ENCODE results near the gene BPIFB4. TPM values are rescaled to one million over a fixed set of nuclear protein-coding genes. Genes with fewer than 3 reads are reported as not detected.

Gene BPIFB4
- total and polyA plus RNA-seq, 10 donors, result not detected

DNA sequence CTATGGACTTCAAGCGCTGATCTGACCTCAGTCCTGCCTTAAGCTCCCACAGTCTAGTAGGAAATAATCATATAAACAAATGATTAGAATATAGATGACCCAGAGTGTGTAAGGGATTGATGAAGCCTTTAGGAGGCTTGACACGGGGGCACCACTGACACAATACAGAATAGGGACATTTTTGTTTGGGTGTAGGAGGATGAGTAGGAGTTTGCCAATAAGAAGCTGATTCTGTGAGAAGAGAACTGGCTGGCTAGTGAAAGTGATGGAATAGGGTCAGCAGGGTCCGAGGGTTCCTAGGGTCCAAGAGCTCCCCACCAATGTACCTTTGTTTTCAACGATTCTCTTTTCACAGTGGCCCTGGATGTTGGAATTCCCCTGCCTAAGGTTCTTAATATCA lies 7.1 kb upstream of the BPIFB4 start:
- TF ChIP-seq POLR2A (IDR thresholded peaks at IDR 0.05) (no peak), POLR2AphosphoS5 (IDR thresholded peaks at IDR 0.05) (no peak)
- TF ChIP-seq, protein P1, sequence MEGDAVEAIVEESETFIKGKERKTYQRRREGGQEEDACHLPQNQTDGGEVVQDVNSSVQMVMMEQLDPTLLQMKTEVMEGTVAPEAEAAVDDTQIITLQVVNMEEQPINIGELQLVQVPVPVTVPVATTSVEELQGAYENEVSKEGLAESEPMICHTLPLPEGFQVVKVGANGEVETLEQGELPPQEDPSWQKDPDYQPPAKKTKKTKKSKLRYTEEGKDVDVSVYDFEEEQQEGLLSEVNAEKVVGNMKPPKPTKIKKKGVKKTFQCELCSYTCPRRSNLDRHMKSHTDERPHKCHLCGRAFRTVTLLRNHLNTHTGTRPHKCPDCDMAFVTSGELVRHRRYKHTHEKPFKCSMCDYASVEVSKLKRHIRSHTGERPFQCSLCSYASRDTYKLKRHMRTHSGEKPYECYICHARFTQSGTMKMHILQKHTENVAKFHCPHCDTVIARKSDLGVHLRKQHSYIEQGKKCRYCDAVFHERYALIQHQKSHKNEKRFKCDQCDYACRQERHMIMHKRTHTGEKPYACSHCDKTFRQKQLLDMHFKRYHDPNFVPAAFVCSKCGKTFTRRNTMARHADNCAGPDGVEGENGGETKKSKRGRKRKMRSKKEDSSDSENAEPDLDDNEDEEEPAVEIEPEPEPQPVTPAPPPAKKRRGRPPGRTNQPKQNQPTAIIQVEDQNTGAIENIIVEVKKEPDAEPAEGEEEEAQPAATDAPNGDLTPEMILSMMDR (IDR thresholded peaks at IDR 0.05 in 8 of 11, conservative IDR thresholded peaks at IDR 0.05 in 3 of 11), result no peak
- intact Hi-C loops (cut with DNase I; ENCODE audit: low total_unique reads), result no loop called here
- Histone ChIP-seq H3K27me3 (replicated peaks in 1 of 7) (peaks cover 0 to 11% (median 0%) of the 10 kb centered on the region in 7 donors), H3K4me3 (no peak overlapping the region), H3K9me3 (no peaks in the 10 kb centered on the region), H3K27ac (no peak overlapping the region), H3K36me3 (no peaks in the 10 kb centered on the region), H3K4me1 (no peaks in the 10 kb centered on the region)
- 83 to 96% (median 88%) methylated on average over 4 of the region's 4 CpGs for WGBS, 5 donors
- DNase-seq, result peak; percentile 2

DNA sequence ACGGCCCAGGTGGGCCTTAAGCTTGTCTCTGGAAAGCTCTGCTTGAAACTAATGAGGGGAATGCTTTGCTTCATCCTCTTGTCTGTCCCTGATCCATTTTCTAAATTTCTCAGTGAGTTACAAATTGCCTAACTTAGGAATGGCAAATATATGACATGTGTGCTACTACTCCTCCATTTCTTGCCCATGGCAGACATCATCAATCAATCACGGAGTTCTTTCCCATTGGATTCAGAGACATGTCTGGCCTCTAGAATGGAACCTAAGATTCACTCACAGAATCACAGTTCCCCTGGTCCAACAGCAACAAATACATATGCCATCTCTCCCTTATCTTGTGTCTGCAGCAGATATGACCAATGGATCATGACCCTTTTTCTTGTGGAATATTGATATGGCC lies 6.6 kb upstream of the BPIFB4 start:
- DNase-seq, result no peak
- H3K27me3 ChIP-seq (replicated peaks in 1 of 7), result peaks cover 0 to 15% (median 0%) of the 10 kb centered on the region in 7 donors
- H3K4me3 ChIP-seq, result no peak overlapping the region
- H3K4me1 ChIP-seq, result no peaks in the 10 kb centered on the region
- 87 to 94% (median 91%) methylated on average over 2 of the region's 2 CpGs for WGBS, 5 donors
- no peak for TF ChIP-seq POLR2A (IDR thresholded peaks at IDR 0.05)
- TF ChIP-seq, protein P1 (IDR thresholded peaks at IDR 0.05 in 8 of 11, conservative IDR thresholded peaks at IDR 0.05 in 3 of 11), result no peak
- no peak for TF ChIP-seq POLR2AphosphoS5 (IDR thresholded peaks at IDR 0.05)
- intact Hi-C loops (cut with DNase I; ENCODE audit: low total_unique reads), result no loop called here
- no peaks in the 10 kb centered on the region for H3K36me3 ChIP-seq
- no peak overlapping the region for H3K27ac ChIP-seq
- no peaks in the 10 kb centered on the region for H3K9me3 ChIP-seq

DNA sequence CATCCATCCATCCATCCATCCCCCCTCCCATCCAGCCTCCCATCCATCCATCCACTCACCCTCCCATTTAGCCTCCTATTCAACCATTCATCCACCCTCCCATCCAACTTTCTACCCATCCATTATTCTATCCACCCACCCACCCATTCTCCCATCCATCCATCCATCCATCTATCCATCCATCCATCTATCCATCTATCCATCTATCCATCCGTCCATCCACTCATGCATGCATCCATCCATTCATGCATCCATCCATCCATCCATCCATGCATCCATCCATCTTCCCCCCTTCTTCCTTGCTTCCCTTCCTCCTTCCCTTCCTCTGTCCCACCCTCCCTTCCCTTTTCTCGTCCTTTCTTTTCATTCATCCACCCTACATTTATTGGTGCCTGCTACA lies 4.8 kb upstream of the BPIFB4 start:
- 72 to 84% (median 80%) methylated on average over 2 of the region's 2 CpGs for WGBS, 5 donors
- Histone ChIP-seq H3K36me3 (no peaks in the 10 kb centered on the region), H3K27me3 (replicated peaks in 1 of 7) (peaks cover 0 to 15% (median 0%) of the 10 kb centered on the region in 7 donors), H3K27ac (no peak overlapping the region), H3K9me3 (no peaks in the 10 kb centered on the region), H3K4me3 (no peak overlapping the region), H3K4me1 (no peaks in the 10 kb centered on the region)
- intact Hi-C loops (cut with DNase I; ENCODE audit: low total_unique reads), result no loop called here
- DNase-seq, result peak; percentile 1
- TF ChIP-seq POLR2AphosphoS5 (IDR thresholded peaks at IDR 0.05) (no peak), POLR2A (IDR thresholded peaks at IDR 0.05) (no peak)
- TF ChIP-seq, protein P1 (IDR thresholded peaks at IDR 0.05 in 8 of 11, conservative IDR thresholded peaks at IDR 0.05 in 3 of 11), result no peak

DNA sequence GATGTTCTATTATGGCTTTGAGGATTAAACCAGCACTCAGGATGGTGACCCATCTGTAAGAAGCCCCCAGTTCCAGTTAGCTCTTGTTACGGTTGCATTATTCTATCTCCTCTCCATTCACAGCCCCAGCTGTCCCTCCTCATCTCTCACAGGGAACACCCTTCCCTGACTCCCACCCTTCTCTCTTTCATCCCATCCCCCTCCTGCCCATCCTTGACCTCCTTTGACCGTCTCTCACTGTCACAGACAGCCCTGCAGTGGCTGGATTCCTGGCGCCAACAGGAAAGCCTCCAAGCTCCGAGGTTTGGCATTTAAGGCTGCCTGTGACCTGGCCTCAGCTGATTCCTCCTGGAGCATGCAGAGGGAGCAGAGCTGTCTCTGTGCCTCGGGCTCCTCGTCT lies 4.2 kb upstream of the BPIFB4 start:
- H3K4me1 ChIP-seq, result no peaks in the 10 kb centered on the region
- peak; percentile 22 for DNase-seq
- 61 to 77% (median 72%) methylated on average over 6 of the region's 6 CpGs for WGBS, 5 donors
- H3K36me3 ChIP-seq, result no peaks in the 10 kb centered on the region
- no peak overlapping the region for H3K4me3 ChIP-seq
- H3K27ac ChIP-seq, result no peak overlapping the region
- intact Hi-C loops (cut with DNase I; ENCODE audit: low total_unique reads), result no loop called here
- H3K27me3 ChIP-seq (replicated peaks in 1 of 7), result peaks cover 0 to 15% (median 0%) of the 10 kb centered on the region in 7 donors
- TF ChIP-seq, protein P1 (IDR thresholded peaks at IDR 0.05 in 8 of 11, conservative IDR thresholded peaks at IDR 0.05 in 3 of 11), result no peak
- no peak for TF ChIP-seq POLR2A (IDR thresholded peaks at IDR 0.05)
- no peaks in the 10 kb centered on the region for H3K9me3 ChIP-seq
